HL-60/S4 (cell line): ENCODE data around the gene CD3E.
"Not testable (repeated sequence)": the region's sequence is repeated elsewhere in the genome, so short reads cannot be mapped to it uniquely, and the experiment has no call there.

ENCODE experiments used
- in situ Hi-C: fragments of 300-500 bp; cut with MboI; formaldehyde crosslinking; loops from 2 replicates; pipeline ENCODE4 v1.14.3; 2022; ENCODE audit warnings: low sequenced_read_pairs

CD3E gene

DNA sequence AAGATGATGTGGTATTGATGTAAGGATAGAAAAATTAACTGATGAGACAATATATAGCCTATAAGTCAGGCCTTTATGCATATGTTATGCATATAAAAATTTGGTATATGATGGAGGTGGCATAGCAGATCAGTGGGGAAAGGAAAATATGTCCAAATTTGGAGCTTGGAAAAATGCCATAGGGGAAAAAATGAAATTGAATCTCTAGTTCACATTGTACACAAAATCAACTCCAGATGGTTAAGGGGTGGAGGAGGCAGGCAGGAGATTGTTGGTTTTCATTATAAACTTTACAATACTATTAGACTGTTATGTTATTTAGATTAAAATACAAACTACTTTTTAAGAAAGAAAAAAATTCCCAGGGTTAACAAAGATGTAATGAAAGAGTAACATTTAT is 15.1 kb upstream of the CD3E start:
- in situ Hi-C loops = no loop called here

DNA sequence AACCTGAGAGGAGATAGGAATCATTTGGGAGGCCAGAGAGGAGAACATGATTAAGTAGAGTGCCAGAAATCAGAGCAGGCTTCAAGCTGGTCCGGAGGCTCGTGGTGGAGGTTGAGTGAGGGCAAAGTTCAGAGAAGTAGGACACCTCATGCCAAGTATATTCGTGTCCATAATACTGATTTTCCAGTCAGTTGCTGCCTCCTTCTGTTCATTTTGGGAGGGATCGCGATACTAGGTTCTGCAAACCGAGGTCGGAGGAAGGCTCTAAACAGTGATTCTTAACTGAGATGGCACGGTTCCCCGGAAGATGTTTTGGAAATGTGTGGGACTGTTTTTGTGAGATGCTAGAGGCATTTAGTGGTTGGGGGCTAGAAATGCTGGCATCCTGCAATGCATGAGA is 13.6 kb upstream of the CD3E start:
- in situ Hi-C loops = loop anchor here (5.0 kb wide), 1 partner anchor 94 kb away; no protein-coding TSS in a partner anchor

DNA sequence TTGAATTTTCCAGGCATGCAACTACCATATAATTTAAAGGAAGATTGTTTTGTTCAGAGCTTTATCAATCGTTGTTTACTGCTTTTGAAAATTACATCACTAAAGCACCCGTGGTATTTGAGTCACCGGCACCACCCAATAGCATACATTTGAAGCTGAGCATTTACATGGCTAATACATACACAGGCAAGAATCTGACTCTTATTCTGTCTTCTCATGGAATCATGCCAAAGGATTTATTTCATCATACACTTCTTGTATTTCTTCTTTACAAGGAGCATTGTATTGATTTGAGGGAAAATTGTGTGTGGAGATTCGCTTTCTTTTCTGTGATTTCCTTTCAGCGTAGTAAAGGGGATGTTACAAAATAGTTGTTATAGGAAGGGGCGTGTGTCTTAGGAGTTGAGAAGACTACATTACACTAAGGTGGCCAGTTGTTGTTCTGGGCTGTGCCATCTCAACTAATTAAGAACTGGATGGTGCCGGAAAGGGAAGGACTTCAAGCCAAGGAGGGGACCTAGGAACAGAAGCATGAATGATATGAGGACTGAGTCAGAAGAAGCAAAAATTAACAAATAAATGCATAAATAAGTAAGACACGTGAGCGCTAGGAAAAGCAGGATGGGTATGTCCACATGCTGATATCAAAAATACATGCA is 12.9 kb upstream of the CD3E start:
- in situ Hi-C loops = loop anchor here (5.0 kb wide), 1 partner anchor 94 kb away; no protein-coding TSS in a partner anchor

DNA sequence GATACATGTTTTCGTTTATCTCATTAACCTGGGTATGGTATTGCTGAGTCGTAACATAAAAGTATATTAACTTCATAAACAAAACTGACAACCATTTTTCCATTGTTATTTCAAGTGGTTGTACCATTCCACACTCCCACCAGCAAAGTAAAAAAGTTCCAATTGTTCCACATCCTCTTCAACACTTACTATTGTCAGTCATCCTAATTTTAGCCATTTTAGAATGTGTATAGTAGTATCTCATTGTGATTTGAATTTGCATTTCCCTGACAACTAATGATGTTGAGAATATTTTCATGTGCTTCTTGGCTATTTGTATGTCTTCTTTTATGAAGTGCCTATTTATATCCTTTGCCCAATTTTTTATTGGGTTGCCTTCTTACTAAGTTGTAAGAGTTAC is 10.5 kb upstream of the CD3E start:
- in situ Hi-C loops = loop anchor here (5.0 kb wide), 1 partner anchor 97 kb away; no protein-coding TSS in a partner anchor

DNA sequence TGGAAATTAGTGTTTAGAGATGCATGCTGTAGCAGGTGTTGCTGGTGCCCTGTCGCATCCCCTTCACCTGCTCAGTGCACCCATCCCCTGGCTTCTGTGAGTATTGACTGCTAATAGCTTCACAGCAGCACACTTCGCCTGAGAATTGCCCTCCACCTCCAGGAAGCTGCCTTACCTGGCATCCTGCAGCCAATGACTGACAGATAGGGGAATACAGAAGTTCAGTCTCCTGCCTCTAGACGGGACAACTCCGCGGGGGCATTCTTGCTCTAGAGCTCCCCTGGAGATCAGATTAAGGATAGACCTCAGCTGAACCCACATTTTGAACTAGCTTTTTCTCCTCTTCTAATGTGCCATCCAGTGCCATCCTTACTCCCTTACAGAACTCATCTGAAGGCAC is 9.3 kb upstream of the CD3E start:
- in situ Hi-C loops = no loop called here

DNA sequence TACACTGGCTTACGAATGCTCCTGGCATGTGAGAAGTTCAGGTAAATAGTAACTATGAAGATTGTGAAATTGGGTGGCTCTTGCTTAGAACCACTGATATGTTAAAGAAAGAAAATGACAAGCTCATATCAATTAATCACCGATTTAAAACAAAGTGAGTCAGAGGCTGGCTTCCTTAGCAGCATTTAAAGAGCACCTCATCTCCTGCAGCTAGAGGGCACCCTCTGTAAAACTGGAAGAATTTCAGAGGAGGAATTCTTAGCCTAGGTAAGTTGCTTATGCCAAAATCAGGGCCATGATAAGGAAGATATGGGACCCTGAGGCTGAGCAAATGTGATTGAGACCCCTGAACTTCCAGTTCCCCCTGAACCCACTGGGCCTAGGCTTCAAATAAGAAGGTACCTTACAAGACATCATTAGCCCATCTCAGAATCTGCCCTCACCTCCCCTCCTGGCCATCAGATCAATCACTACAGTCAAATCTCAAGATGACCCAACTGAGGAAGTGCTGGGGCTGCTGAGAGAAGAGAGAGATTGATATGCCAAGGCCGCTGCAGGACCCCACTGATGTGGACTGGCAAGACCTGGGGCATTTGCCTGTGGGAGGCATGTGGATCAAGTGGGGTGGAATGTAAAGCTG is 8.6 kb upstream of the CD3E start:
- in situ Hi-C loops = no loop called here

DNA sequence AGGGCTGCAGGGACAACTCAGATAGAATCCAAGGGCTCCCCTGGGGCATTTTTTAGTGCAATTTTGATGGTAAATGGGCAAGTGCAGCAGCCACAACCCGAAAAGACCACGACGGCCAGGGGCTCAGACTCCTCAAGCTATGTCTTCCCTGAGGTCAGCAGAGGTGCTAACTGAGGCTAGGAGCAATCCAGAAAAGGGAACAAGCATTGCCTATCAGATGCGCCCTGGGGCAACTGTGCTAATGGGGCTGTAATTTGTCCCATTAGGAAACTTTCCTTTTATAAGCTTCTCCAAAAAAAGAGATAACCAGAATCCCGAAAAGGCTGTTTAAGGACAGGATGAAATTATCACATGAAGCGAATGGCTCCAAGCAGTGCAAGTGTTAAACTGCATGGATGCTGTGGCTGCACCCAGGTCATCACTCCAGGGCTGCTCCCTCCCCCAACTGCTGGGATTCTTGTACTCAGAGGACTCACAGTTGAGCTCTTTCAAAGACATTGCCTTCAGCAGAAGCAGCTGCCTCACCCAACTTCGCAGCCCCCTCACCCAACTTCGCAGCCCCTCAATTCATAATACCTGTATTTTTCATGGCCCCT is 2.8 kb upstream of the CD3E start:
- in situ Hi-C loops = no loop called here

DNA sequence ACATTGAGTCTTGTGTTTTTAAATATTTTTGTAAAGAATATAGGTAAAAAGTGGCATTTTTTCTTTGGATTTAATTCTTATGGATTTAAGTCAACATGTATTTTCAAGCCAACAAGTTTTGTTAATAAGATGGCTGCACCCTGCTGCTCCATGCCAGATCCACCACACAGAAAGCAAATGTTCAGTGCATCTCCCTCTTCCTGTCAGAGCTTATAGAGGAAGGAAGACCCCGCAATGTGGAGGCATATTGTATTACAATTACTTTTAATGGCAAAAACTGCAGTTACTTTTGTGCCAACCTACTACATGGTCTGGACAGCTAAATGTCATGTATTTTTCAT is 333 bp upstream of the CD3E start:
- in situ Hi-C loops = no loop called here

DNA sequence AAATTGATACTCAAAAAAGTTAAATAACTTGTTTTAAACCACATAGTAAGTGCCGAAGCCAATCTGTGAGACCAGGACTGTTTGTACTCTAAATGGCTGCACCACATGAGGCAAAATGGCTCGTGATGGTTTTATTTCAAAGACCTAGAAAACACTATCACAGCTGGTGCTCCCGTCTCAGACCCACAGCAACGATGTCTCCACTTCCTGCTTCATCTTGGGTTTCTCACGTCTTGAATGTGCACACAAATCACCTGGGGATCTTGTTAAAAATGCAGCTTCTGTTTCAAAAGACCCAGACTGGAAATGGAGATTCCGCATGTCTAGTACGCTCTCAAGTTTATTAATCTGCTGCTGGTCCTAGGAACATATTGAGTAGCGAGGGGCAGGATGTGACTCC is 1.2 kb downstream of the CD3E start:
- in situ Hi-C loops = no loop called here

DNA sequence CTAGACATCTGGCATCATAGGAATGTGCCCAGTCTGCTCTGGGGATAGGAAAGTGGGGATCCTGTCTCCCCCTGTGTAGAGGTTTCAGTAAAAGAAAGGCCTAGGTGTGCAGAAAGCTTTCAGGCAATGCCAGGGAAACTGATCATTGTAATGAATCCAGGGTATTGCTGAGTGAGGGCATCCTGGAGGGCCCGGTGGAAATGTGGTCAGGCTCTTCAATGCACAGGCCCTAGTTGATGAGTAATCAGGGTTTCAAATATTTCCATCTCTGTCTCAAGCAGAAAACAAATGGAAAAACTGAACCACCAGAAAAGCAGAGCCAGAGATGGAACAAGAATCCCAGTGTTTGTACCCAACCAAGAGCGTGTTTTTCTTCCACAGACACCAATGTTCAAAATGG is 2.0 kb downstream of the CD3E start:
- in situ Hi-C loops = no loop called here

DNA sequence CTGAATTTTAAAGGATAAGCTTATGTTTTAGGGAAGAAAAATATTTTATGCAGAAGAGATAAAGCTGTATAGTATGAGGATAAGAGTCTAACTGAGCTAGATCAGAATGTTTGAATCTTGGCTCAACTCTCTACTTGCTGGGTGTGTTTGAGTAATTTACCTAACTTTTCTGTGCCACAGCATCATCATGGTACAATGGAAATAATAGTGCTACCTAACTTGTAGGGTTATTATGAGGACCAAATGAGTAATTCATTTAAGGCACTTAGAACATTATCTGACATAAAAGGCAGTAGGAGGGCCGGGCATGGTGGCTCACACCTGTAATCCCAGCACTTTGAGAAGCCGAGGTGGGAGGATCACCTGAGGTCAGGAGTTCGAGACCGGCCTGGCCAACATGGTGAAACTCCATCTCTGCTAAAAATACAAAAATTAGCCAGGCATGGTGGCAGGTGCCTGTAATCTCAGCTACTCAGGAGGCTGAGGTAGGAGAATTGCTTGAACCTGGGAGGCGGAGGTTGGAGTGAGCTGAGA is 4.5 kb downstream of the CD3E start:
- in situ Hi-C loops = not testable (repeated sequence)

DNA sequence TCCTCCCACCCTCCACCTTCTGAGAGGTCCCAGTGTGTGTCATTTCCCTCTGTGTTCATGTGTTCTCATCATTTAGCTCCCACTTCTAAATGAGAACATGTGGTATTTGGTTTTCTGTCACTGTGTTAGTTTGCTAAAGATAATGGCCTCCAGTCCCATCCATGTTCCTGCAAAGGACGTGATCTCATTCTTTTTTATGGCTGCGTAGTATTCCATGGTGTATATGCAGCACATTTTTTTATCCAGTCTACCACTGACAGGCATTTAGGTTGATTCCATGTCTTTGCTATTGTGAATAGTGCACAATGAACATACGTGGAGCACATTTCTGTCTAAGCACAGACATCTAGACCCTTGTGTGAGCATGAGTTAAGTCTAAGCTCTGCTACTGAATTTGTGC is 5.7 kb downstream of the CD3E start:
- in situ Hi-C loops = no loop called here

DNA sequence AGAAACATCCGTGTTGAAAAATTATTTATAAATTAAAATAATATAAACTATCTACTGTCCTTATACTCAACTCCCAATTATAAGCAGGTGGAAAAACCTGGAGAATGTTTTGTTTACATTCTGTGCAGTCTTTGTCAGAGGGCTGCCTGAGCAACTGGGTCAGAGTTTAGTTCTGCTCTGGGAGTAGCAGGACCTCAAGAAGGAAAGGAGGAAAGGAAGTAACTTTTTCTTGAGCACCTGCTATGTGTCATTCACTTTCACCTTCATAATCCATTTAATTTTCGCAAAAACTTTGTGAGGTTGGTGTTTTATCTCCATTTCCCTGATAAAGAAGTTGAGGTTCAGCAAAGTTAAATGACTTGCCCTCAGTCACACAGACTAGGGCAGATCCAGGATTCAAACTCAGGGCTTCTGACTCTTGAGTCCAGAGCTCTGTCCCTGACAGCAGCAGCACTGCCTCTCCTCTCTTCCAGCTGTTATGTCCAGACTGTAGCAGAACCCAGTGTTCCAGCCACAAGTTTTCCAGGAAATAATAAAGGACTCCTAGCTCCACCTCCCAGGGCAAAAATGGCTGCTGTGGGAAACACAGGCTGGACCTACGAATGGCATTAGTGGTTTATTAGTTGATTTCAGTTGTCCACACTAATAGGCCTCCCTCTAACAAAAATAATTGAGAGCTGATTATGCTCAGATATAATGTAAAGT is 6.4 kb downstream of the CD3E start:
- in situ Hi-C loops = no loop called here

DNA sequence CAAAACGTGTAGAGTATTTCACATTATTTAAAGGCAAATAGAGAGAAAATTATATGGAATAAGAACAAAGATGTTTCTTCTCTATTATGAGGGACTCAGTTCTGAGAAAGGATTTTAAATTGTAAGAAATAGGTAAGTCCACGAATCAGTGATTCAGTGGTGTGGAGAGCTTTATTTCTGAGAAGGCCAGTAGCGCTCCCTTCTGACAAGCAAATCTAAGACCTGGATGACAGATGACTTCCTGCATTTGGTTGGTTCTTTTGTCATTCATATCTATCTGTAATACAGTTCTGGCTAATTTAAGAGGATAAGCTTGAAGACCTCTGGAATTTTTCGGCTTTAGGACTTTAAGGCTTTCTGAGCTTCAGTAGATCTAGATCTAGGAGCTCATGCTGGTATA is 7.0 kb downstream of the CD3E start:
- in situ Hi-C loops = no loop called here

DNA sequence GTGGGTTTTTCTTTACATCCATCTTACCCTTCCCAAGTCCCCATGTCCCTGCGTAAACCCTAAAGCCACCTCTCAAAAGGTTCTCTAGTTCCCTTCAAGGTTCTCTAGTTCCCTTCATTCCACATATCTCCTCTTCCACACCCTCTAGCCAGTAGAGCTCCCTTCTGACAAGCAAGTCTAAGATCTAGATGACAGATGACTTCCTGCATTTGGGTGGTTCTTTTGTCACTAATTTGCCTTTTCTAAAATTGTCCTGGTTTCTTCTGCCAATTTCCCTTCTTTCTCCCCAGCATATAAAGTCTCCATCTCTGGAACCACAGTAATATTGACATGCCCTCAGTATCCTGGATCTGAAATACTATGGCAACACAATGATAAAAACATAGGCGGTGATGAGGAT is 7.8 kb downstream of the CD3E start:
- in situ Hi-C loops = no loop called here

DNA sequence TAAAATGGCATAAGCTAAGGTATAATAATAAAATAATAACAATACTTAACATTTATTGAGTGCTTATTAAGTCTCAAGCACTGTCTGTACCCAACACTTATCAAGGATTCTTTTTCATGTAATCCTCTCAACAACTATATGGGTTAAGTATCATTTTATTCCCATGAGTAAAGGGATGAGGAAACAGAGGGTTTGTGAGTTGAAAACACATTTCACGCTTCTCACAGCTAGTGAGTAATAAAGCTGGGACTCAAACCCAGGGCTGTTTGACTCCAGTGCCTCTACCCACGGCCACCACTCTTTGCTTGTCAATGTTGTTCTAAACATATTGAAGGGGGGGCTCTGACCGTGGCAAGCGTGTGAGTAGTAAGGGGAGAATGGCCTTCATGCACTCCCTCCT is 8.7 kb downstream of the CD3E start:
- in situ Hi-C loops = no loop called here

DNA sequence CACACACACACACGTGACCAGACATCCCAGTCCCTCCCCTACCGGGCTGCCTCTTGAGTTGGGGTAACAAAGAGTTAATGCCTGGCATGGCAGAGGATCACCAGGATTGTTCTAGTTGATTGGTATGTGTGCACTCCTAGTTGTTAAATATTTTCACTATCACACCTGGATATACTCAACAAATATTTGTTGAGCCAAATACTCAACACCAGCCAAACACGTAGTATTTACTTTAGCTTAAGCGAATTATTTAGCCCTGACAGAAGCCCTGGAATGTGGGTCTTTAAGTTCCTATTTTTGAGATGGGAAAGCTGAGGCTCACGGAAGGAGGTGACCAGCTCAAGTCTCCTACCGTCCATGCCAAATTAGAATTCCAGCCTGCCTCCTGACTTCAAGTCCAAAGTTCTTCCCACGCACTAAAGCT is 10.5 kb downstream of the CD3E start:
- in situ Hi-C loops = no loop called here

DNA sequence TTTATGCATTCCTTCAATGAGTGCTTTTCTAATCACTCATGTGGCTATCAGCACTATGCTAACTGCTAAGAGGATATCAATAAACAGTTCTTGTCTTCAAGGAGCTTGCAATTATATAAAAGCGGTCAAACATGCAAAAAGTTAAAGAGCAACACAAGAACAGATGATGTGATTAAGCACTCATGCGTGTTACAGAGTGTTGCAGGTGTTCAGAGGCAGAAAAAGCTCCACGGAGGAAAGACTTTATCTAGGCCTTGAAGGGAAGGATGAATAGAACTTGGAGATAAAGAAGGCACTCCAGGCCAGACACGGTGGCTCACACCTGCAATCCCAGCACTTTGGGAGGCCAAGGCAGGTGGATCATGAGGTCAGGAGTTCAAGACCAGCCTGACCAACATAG is 13.6 kb downstream of the CD3E start:
- in situ Hi-C loops = no loop called here

DNA sequence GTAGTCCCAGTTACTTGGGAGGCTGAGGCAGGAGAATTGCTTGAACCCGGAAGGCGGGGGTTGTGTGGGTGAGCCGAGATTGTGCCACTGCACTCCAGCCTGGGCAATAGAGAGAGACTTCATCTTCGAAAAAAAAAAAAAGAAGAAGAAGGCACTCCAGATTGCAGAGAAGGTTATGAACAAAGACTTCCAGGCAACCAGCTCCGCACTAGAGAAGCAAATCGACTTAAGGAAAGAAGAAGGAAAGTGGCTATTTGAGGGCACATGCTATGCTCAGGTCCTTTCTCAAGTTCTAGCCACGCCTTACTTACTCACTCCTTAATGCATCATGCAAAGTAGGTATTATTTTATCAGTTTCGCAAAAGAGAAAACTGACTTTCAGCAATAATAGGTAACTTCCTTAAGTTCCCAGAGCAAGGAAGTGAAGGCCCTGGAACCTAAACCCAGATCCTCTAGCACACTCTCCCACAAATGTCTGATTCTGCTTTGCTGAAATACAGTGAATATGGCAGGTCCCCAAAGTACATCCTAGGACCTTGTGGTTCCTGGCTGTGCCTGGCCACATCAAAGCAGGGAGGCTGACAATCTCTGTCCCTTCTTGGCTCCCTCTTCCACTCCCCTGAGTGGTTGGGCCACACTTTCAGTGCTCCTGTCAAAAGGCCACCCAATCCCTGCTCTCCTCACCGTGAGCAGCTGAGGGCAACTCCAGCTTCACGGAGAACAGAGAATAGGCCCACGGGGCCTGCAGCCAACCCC is 14.2 kb downstream of the CD3E start:
- in situ Hi-C loops = no loop called here

DNA sequence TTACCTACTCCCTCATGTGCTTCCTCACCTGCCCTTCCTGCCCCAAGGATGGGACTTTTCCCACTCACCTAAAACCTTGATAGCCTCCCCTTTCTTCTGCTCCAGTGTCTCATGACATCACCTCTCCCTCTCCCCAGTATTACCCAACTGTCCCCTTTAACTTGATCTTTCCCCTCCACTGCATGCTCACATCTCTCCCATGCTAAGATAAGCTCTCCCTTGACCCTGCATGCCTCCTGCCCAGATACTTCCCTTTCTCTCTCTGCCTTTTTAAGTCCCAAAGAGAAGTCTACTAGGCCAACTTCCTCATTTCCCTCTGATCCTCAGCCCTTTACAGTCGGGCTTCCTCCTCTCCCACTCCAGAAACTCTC is 14.8 kb downstream of the CD3E start:
- in situ Hi-C loops = no loop called here

DNA sequence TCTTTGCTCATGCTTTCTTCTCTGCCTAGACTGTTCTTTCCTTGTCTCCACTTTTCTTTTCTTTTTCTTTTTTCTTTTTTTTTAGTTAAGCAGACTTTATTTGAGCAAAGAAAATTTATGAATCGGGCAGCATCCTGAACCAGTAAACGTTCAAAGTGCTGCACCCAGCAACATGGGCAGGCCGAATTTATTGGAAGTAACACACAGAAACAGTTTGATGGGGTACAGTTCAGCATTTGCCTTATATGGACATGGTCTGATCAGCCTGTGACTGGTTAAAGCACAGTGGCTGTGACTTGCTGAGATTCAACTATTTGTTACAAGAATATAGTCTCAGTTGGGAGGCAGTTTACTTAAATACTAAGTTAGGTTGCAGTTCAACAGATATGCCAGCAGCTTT is 16.0 kb downstream of the CD3E start:
- in situ Hi-C loops = no loop called here
